Fibroblast of the aortic adventitia (primary cell): Measurements from ENCODE around the gene SYMPK. TPM values are rescaled to one million over a fixed set of nuclear protein-coding genes. Genes with fewer than 3 reads are reported as not detected.
A peak's percentile ranks its signal among the peaks of the same experiment; 100 is the strongest.

Source experiments
- DNase-seq: peaks from one replicate; pipeline ENCODE4 v3.0.0-alpha.2; 2010; ENCODE audit warnings: low read depth
- H3K4me3 ChIP-seq: 2 replicates; pipeline ENCODE4 v1.5.1; 2011; ENCODE audit warnings: low read depth, mild to moderate bottlenecking, control low read depth, low read length, moderate library complexity
- total RNA-seq: library from RNA; depleted of rRNA; stranded (reverse); fragments of >200 nt; gene quantifications from 2 replicates; pipeline ENCODE4 v1.2.3, GENCODE V29; 2012; ENCODE audit warnings: low replicate concordance
- TF ChIP-seq, protein P1 (sequence below): IDR thresholded peaks from 2 replicates; pipeline ENCODE4 v1.5.1; 2011; ENCODE audit warnings: mild to moderate bottlenecking, low read length, control low read depth, inconsistent platforms; ENCODE audit not compliant: insufficient read depth

The SYMPK gene
- total RNA-seq, 1 donor, result 38.1 TPM

DNA sequence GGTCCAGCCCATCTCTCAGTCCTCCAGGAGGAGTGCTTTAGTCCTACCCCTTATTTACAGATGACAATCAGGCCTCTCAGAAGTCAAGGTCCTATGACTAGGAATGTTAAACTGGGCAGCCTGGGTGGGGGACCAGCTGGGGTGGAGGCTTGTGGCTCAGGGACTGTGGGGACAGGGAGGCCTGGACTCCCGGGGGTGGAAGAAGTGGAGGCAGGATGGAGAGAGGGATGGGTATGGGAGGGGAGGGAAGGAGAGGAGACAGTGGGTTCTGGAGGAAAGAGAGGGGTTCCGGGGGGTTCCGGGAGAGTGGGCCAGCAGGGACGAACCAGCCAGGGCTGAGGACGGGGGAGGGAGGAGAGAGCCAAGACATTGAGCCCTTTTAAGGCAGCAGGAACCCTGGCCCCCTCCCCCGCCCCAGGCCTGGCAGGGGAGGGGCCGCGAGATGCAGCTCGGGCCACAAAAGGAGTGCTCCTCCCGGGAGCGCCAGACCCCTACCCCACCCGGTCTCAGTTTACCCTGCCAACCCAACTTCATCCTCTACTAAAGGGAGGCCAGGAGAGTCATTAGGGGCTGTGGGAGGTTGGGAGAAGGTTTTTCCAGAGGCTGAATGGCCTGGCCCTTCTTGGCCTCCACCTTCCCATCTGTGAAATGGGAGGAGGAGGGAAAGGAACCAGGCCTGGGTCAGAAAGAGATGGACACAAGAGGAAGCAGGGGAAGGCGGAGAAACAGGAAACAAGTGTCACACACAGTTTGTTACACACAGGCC lies 82.3 kb downstream of the SYMPK start:
- no peak for DNase-seq
- TF ChIP-seq, protein P1, sequence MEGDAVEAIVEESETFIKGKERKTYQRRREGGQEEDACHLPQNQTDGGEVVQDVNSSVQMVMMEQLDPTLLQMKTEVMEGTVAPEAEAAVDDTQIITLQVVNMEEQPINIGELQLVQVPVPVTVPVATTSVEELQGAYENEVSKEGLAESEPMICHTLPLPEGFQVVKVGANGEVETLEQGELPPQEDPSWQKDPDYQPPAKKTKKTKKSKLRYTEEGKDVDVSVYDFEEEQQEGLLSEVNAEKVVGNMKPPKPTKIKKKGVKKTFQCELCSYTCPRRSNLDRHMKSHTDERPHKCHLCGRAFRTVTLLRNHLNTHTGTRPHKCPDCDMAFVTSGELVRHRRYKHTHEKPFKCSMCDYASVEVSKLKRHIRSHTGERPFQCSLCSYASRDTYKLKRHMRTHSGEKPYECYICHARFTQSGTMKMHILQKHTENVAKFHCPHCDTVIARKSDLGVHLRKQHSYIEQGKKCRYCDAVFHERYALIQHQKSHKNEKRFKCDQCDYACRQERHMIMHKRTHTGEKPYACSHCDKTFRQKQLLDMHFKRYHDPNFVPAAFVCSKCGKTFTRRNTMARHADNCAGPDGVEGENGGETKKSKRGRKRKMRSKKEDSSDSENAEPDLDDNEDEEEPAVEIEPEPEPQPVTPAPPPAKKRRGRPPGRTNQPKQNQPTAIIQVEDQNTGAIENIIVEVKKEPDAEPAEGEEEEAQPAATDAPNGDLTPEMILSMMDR, result no peak

DNA sequence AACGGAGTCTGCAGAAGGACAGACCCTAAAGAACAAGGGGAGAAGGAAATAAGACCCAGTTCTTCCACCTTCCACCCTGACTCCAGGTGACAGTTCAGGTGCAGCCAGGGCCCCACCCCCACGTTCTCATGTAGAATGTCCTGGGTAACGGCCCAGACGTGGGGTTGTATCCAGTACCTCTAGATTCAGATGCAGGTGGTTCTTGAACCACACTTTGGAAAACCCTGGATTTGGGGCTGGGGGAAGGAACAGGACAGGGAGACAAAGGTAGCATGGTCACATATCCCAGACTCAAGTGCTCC lies 82.8 kb downstream of the SYMPK start:
- no peak for DNase-seq
- peak overlapping the region; percentile 74 for H3K4me3 ChIP-seq
- TF ChIP-seq, protein P1, result no peak

More for the DNA sequence above, 82.3 kb downstream of the SYMPK start:
- peak overlapping the region; percentile 74 for H3K4me3 ChIP-seq

DNA sequence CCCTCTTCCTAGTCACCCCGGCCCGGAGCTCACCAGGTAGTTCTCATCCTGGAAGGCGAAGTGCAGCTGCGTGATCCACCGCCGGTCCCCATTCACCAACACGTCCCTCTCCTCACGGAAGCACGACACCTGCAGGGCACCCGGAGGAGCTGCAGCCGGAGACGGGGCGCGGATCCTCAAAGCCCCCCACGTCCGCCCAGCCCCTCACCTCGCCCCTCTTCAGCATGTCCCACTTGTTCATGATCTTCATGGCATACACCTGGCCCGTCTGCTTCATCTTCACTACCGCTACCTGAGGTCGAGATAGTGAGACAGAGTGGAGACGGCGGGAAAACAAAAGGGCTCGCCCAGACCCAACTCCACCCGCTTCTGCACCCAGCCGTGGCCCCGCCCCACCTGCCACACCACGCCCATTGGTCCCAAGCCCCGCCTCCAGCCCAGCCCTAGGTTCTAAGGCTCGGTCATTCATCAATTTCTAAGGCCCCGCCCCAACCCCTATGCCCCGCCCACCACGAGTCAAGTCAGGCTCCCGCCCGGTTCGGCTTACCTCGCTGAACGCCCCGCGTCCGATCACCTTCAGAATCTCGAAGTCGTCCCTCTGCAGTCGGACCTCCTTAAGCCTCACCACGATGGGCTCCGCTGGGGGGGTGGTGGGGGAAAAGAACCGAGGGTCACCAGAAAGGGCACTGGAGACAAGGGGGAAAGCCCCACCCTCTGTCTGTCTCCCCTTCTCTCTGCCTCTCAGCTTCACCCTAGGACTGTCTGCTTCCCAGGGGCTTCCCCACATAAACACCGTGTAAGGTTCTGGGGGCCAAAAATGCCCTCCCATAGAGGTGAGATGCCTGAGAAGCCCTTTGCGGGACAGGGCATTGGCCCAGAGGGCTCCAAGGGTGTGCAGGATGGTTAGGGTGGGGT lies 83.5 kb downstream of the SYMPK start:
- DNase-seq, result peak; percentile 49

DNA sequence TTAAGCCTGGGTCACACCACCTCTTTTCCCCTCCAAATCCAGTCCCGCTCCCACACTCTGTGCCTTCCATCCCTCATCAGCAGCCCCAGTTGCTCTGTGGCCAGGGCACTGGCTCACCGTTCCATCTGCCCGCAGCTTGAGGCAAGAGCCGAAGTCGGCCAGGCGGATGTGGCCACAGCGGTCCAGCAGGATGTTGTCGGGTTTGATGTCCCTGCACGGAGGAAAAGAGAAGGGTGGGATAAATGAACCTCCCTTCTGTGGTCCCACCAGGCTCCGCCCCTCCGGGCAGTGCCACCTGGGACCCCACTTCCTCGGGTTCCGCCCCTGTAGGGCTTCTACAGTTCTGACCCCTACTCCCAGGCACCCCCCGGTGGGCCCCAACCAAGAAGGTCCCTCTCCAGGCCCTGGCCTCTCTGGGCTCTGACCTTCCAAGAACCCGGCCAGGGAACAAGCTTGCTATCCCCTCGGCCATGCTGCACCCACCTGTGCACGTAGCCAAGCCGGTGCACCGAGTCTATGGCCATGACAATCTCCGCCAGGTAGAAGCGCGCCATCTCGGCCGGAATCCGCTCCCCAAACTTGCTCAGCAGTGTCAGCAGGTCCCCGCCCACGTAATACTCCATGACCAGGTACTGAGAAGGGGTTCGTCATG lies 84.8 kb downstream of the SYMPK start:
- no peak overlapping the region for H3K4me3 ChIP-seq
- no peak for DNase-seq
- TF ChIP-seq, protein P1, result no peak

More for the DNA sequence above, 83.5 kb downstream of the SYMPK start:
- TF ChIP-seq, protein P1, result peak; percentile 42
- peak overlapping the region; percentile 74 for H3K4me3 ChIP-seq

DNA sequence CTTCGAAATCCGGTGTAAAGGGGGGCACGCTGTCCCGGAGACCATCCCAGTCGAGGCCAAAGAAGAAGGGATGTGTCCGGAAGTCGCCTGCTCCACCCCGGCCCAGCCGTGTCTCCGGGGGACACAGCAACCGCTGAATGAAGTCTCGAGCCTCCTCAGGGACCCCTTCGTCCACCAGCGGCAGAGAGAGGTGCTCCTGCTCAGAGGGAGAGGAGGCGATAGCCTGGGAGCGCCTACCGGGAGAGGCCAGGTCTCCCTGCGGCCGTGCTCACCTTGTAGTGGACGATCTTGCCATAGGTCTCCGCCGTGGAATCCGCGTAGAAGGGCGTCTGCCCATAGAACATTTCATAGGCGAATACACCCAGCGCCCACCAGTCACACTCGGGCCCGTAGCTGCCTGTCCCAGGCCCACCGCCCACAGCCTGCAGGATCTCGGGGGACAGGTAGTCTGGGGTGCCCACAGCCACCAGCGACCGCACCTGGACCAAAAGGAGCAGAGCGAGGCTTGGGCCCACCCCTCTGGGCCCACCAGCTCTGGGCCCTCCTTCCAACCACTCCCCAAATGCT lies 85.5 kb downstream of the SYMPK start:
- DNase-seq, result no peak
- H3K4me3 ChIP-seq, result no peak overlapping the region
- TF ChIP-seq, protein P1, result no peak

DNA sequence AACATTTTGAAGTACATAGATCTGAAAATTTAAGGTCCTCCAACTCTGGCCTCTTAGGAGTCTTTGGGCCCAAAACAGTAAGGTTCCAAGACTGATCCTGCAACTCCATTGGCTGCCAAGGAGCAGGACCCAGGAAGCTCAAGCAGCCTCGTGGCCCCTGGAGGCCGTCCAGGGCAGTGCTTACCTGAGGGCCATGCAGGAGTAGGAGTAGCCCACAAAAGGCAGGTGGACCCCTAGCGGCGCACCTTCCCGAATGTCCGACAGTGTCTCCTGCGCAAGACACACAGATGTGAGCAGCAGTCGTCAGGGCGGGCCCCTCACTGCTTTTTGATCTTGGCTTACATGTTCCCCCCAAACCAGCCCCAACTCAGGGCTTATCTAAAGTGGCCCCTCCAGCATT lies 88.2 kb downstream of the SYMPK start:
- TF ChIP-seq, protein P1, result no peak
- H3K4me3 ChIP-seq, result no peak overlapping the region
- no peak for DNase-seq
